H7 (cell line): Measurements from ENCODE around the gene STAC2. TPM values are rescaled to one million over a fixed set of nuclear protein-coding genes. Genes with fewer than 3 reads are reported as not detected.
"Not testable (repeated sequence)": the region's sequence is repeated elsewhere in the genome, so short reads cannot be mapped to it uniquely, and the experiment has no call there.

Source experiments
- DNase-seq: peaks from one replicate; pipeline ENCODE4 v3.0.0; 2012
- H3K27me3 ChIP-seq: 2 replicates; pipeline ENCODE4 v1.6.0; 2011; ENCODE audit warnings: mild to moderate bottlenecking, low read length; ENCODE audit not compliant: control insufficient read depth, insufficient read depth
- H3K36me3 ChIP-seq: replicated peaks from 2 replicates; pipeline ENCODE4 v1.5.1; 2011; ENCODE audit warnings: low read length; ENCODE audit not compliant: control insufficient read depth, insufficient read depth
- H3K4me3 ChIP-seq: 2 replicates; pipeline ENCODE4 v1.5.1; 2011; ENCODE audit warnings: low read depth, mild to moderate bottlenecking, control low read depth, low read length, moderate library complexity; ENCODE audit not compliant: insufficient read depth
- total RNA-seq: library from RNA; depleted of rRNA; stranded (reverse); fragments of >200 nt; shearing (Covaris generic); gene quantifications from 2 replicates; pipeline ENCODE4 v1.2.3, GENCODE V29; 2014; rRNA removed

STAC2 gene
- total RNA-seq = 0.15 and 0.59 TPM in 2 replicates

GRCh38 chr17:39225308-39225958, at the start of gene STAC2:
TSS of gene STAC2 (minus strand) at chr17:39225945. CDS start at chr17:39225502, 443 bp downstream.
- H3K27me3 ChIP-seq = peaks cover 39% of the 10 kb centered on the region
- DNase-seq = peak; percentile 81
- H3K36me3 ChIP-seq = no peaks in the 10 kb centered on the region
- peak within 1 kb of the TSS; percentile 54 for H3K4me3 ChIP-seq

- no peaks in the 10 kb centered on the region for H3K36me3 ChIP-seq
- H3K4me3 ChIP-seq = no peak overlapping the region
- no peaks in the 10 kb centered on the region for H3K27me3 ChIP-seq
- DNase-seq = no peak
Measured at GRCh38 chr17:39271546-39271945, 45.8 kb upstream of the STAC2 start.

- Histone ChIP-seq H3K4me3 (no peak overlapping the region), H3K27me3 (no peaks in the 10 kb centered on the region), H3K36me3 (no peaks in the 10 kb centered on the region)
- DNase-seq = peak; percentile 51
Measured at GRCh38 chr17:39270923-39271322, 45.2 kb upstream of the STAC2 start.

GRCh38 chr17:39264119-39264518, 38.4 kb upstream of the STAC2 start:
- Histone ChIP-seq H3K36me3 (peaks cover 3% of the 10 kb centered on the region), H3K4me3 (no peak overlapping the region), H3K27me3 (no peaks in the 10 kb centered on the region)
- DNase-seq = no peak

- H3K27me3 ChIP-seq = no peaks in the 10 kb centered on the region
Measured at GRCh38 chr17:39261286-39261685, 35.5 kb upstream of the STAC2 start.

GRCh38 chr17:39252788-39253460, 27.2 kb upstream of the STAC2 start:
- DNase-seq = peak; percentile 53
- Histone ChIP-seq H3K36me3 (no peaks in the 10 kb centered on the region; the same call in 1 of the 2 replicates), H3K27me3 (no peaks in the 10 kb centered on the region), H3K4me3 (no peak overlapping the region)

More at GRCh38 chr17:39261286-39261685, 35.5 kb upstream of the STAC2 start:
- Histone ChIP-seq H3K36me3 (peaks cover 3% of the 10 kb centered on the region), H3K4me3 (no peak overlapping the region)
- peak; percentile 68 for DNase-seq

GRCh38 chr17:39251997-39252396, 26.3 kb upstream of the STAC2 start:
- H3K27me3 ChIP-seq = no peaks in the 10 kb centered on the region
- DNase-seq = no peak
- H3K36me3 ChIP-seq = no peaks in the 10 kb centered on the region
- no peak overlapping the region for H3K4me3 ChIP-seq

GRCh38 chr17:39250076-39250475, 24.3 kb upstream of the STAC2 start:
- not testable (repeated sequence) for DNase-seq, H3K36me3 ChIP-seq, H3K27me3 ChIP-seq, H3K4me3 ChIP-seq

- peak; percentile 44 for DNase-seq
- H3K4me3 ChIP-seq = no peak overlapping the region
- no peaks in the 10 kb centered on the region for H3K36me3 ChIP-seq
- H3K27me3 ChIP-seq = no peaks in the 10 kb centered on the region
Measured at GRCh38 chr17:39246274-39246673, 20.5 kb upstream of the STAC2 start.

- Histone ChIP-seq H3K36me3 (no peaks in the 10 kb centered on the region), H3K27me3 (no peaks in the 10 kb centered on the region), H3K4me3 (no peak overlapping the region)
- DNase-seq = peak; percentile 90
Measured at GRCh38 chr17:39244600-39245570, 19.1 kb upstream of the STAC2 start.

GRCh38 chr17:39244016-39244599, 18.4 kb upstream of the STAC2 start:
- Histone ChIP-seq H3K36me3 (no peaks in the 10 kb centered on the region), H3K4me3 (no peak overlapping the region), H3K27me3 (no peaks in the 10 kb centered on the region)
- peak; percentile 37 for DNase-seq

GRCh38 chr17:39243155-39243554, 17.4 kb upstream of the STAC2 start:
- Histone ChIP-seq H3K36me3 (no peaks in the 10 kb centered on the region), H3K27me3 (no peaks in the 10 kb centered on the region), H3K4me3 (no peak overlapping the region)
- DNase-seq = no peak

GRCh38 chr17:39240631-39241030, 14.9 kb upstream of the STAC2 start:
- H3K4me3 ChIP-seq = no peak overlapping the region
- no peak for DNase-seq
- H3K27me3 ChIP-seq = no peaks in the 10 kb centered on the region
- no peaks in the 10 kb centered on the region for H3K36me3 ChIP-seq

- peak; percentile 94 for DNase-seq
- no peak overlapping the region for H3K4me3 ChIP-seq
- no peaks in the 10 kb centered on the region for H3K36me3 ChIP-seq
- no peaks in the 10 kb centered on the region for H3K27me3 ChIP-seq
Measured at GRCh38 chr17:39239640-39240314, 14.0 kb upstream of the STAC2 start.
